IMR-90 (cell line): ENCODE measurements around the gene RFX4. TPM values are rescaled to one million over a fixed set of nuclear protein-coding genes. Genes with fewer than 3 reads are reported as not detected.

Experiments used
- ATAC-seq: fragments of 200-7000 bp; cut with Tn5 transposase; 2 replicates; pipeline ENCODE4 v1.9.1; 2020; ENCODE audit warnings: low read depth, mild to moderate bottlenecking, moderate library complexity
- BruUV-seq: library from RNA; stranded (reverse); fragments of 400-500 nt; replicated peaks from 2 replicates; lab custom pipeline; 2021; lab: Mats Ljungman, UMichigan
- CTCF ChIA-PET: fragments of 300-600 bp; formaldehyde crosslinking; extraction: SDS; loops from one replicate; lab custom pipeline; 2021; ENCODE audit warnings: antibody characterized with exemption; lab: Yijun Ruan, JAX
- POLR2A ChIA-PET: fragments of 300-600 bp; sonication (Branson Sonifier 250); formaldehyde crosslinking; loops from one replicate; lab custom pipeline; 2022; ENCODE audit warnings: antibody characterized with exemption; ENCODE audit not compliant: unreplicated experiment; lab: Charles Lee
- DNase-seq: peaks from one replicate; pipeline ENCODE4 v3.0.0; 2013
- H2AFZ ChIP-seq: replicated peaks from 2 replicates; pipeline ENCODE3; 2013; ENCODE audit warnings: low read length, mild to moderate bottlenecking; ENCODE audit not compliant: poor library complexity
- H2AK5ac ChIP-seq: 2 replicates; pipeline ENCODE4 v1.6.1; 2013; ENCODE audit warnings: low read depth, low read length, inconsistent platforms
- H2AK9ac ChIP-seq: replicated peaks from 2 replicates; pipeline ENCODE3; 2013; ENCODE audit warnings: mild to moderate bottlenecking, low read depth, low read length, moderate library complexity; ENCODE audit not compliant: poor library complexity
- H2BK120ac ChIP-seq: 2 replicates; pipeline ENCODE4 v1.6.1; 2013; ENCODE audit warnings: low read depth, low read length, inconsistent platforms
- H2BK15ac ChIP-seq: 3 replicates; pipeline ENCODE4 v1.6.1; 2013; ENCODE audit warnings: low read depth, low read length, inconsistent platforms
- H2BK20ac ChIP-seq: 2 replicates; pipeline ENCODE4 v1.6.1; 2013; ENCODE audit warnings: low read depth, mild to moderate bottlenecking, inconsistent platforms, low read length, moderate library complexity
- H2BK5ac ChIP-seq: 2 replicates; pipeline ENCODE4 v1.6.1; 2013; ENCODE audit warnings: mild to moderate bottlenecking, low read depth, low read length, inconsistent platforms; ENCODE audit not compliant: poor library complexity, severe bottlenecking
- H3K14ac ChIP-seq: replicated peaks from 2 replicates; pipeline ENCODE4 v1.6.1; 2013; ENCODE audit warnings: low read depth, low read length, inconsistent platforms
- H3K18ac ChIP-seq: 2 replicates; pipeline ENCODE4 v1.6.1; 2013; ENCODE audit warnings: low read depth, low read length, control low read depth
- H3K23ac ChIP-seq: 2 replicates; pipeline ENCODE4 v1.6.1; 2013; ENCODE audit warnings: low read depth, low read length, inconsistent platforms
- H3K27ac ChIP-seq: 2 replicates; pipeline ENCODE4 v1.5.1; 2013; ENCODE audit warnings: mild to moderate bottlenecking, control low read depth, low read length; ENCODE audit not compliant: insufficient read depth
- H3K27me3 ChIP-seq: 2 replicates; pipeline ENCODE4 v1.6.1; 2013; ENCODE audit warnings: low read length; ENCODE audit not compliant: control insufficient read depth, insufficient read depth
- H3K36me3 ChIP-seq: 2 replicates; pipeline ENCODE4 v1.6.1; 2013; ENCODE audit warnings: low read length, mixed read lengths; ENCODE audit not compliant: control insufficient read depth, insufficient read depth
- H3K4ac ChIP-seq: 2 replicates; pipeline ENCODE4 v1.6.1; 2013; ENCODE audit warnings: low read depth, low read length, inconsistent platforms
- H3K4me1 ChIP-seq: 2 replicates; pipeline ENCODE4 v1.6.1; 2013; ENCODE audit warnings: low read length, mixed read lengths; ENCODE audit not compliant: control insufficient read depth, insufficient read depth
- H3K4me2 ChIP-seq: 2 replicates; pipeline ENCODE4 v1.6.1; 2013; ENCODE audit warnings: low read depth, mild to moderate bottlenecking, control low read depth, low read length, moderate library complexity
- H3K4me3 ChIP-seq: 2 replicates; pipeline ENCODE4 v1.5.1; 2013; ENCODE audit warnings: low read depth, mild to moderate bottlenecking, control low read depth, low read length, moderate library complexity; ENCODE audit not compliant: insufficient read depth
- H3K56ac ChIP-seq: 2 replicates; pipeline ENCODE4 v1.6.1; 2013; ENCODE audit warnings: low read length, inconsistent platforms; ENCODE audit not compliant: insufficient read depth; ENCODE audit errors: extremely low read depth
- H3K79me1 ChIP-seq, 2 experiments: 2 replicates each; pipeline ENCODE4 v1.6.1; 2013; ENCODE audit warnings: low read length in 2 of 2, inconsistent platforms in 1 of 2, low read depth in 1 of 2
- H3K9ac ChIP-seq: 2 replicates; pipeline ENCODE4 v1.6.1; 2013; ENCODE audit warnings: low read depth, low read length, control low read depth
- H3K9me1 ChIP-seq: 2 replicates; pipeline ENCODE4 v1.6.1; 2013; ENCODE audit warnings: low read length, inconsistent platforms; ENCODE audit not compliant: insufficient read depth
- H3K9me3 ChIP-seq: 2 replicates; pipeline ENCODE4 v1.6.1; 2013; ENCODE audit warnings: low read length; ENCODE audit not compliant: control insufficient read depth, insufficient read depth
- H4K20me1 ChIP-seq: 2 replicates; pipeline ENCODE4 v1.6.1; 2013; ENCODE audit warnings: low read length, inconsistent platforms; ENCODE audit not compliant: insufficient read depth
- H4K5ac ChIP-seq: 2 replicates; pipeline ENCODE4 v1.6.1; 2013; ENCODE audit warnings: mild to moderate bottlenecking, low read depth, low read length, control low read depth
- H4K8ac ChIP-seq, 2 experiments: 2 replicates each; pipeline ENCODE4 v1.6.1; 2013; ENCODE audit warnings: low read depth in 2 of 2, low read length in 2 of 2, control low read depth in 1 of 2, inconsistent platforms in 1 of 2
- H4K91ac ChIP-seq: 2 replicates; pipeline ENCODE4 v1.6.1; 2013; ENCODE audit warnings: low read depth, low read length, inconsistent platforms; ENCODE audit not compliant: insufficient read depth
- CHD1 ChIP-seq: IDR thresholded peaks from 2 replicates; pipeline ENCODE4 v1.6.1; 2012; ENCODE audit warnings: low read depth, low read length, improper control_type of control experiment
- CTCF ChIP-seq: conservative IDR thresholded peaks from 2 replicates; pipeline ENCODE4 v1.5.1; 2012; ENCODE audit warnings: mild to moderate bottlenecking, low read depth, low read length, improper control_type of control experiment
- FOS ChIP-seq: fragments of 150-350 bp; IDR thresholded peaks from 2 replicates; pipeline ENCODE4 v1.6.1; 2016; ENCODE audit warnings: low read depth, low read length
- RCOR1 ChIP-seq: IDR thresholded peaks from 2 replicates; pipeline ENCODE4 v1.6.1; 2012; ENCODE audit warnings: mild to moderate bottlenecking, low read length, improper control_type of control experiment; ENCODE audit not compliant: insufficient replicate concordance
- WGBS, 2 experiments: methylation state at CpG; one replicate each; pipeline versions ENCODE4 v1.1.5 to v1.1.7; 2013; ENCODE audit warnings: missing lambda C conversion rate in 2 of 2; ENCODE audit not compliant: insufficient read length in 1 of 2; ENCODE audit errors: extremely low coverage in 2 of 2; 5-methylcytosine and 5-hydroxymethylcytosine counted together
- dilution Hi-C: fragments of 300-500 bp; cut with HindIII; formaldehyde crosslinking; loops from one replicate; pipeline ENCODE4 v1.14.3; 2018; ENCODE audit warnings: low sequenced_read_pairs; ENCODE audit not compliant: unreplicated experiment
- in situ Hi-C: fragments of 300-500 bp; cut with MboI; formaldehyde crosslinking; loops from 3 replicates; pipeline ENCODE4 v1.14.3; 2019; ENCODE audit warnings: low sequenced_read_pairs, inconsistent platforms, mixed read lengths
- intact Hi-C: fragments of 100-400 bp; cut with micrococcal nuclease; formaldehyde crosslinking; loops from 2 replicates; pipeline ENCODE4 v1.10.0; 2022
- polyA plus RNA-seq, 3 experiments: library from polyadenylated mRNA; depleted of rRNA; stranded (reverse); fragments of >200 nt; gene quantifications; 2 replicates each; pipeline ENCODE4 v1.2.3, GENCODE V29; 2012; ENCODE audit warnings: low replicate concordance in 1 of 3
- total RNA-seq: library from RNA; depleted of rRNA; stranded (reverse); fragments of >200 nt; gene quantifications from 2 replicates; pipeline ENCODE4 v1.2.3, GENCODE V29; 2012

Gene RFX4
- total and polyA plus RNA-seq, 2 of the 4 experiments (the other 2 are of a cell fraction) = not detected

GRCh38 chr12:106585521-106586277 lies 2.9 kb downstream of the RFX4 start:
- H2BK5ac ChIP-seq = no peak overlapping the region
- peaks cover 80% of the 10 kb centered on the region for H3K27me3 ChIP-seq
- H4K5ac ChIP-seq = no peak overlapping the region
- no peaks in the 10 kb centered on the region for H4K20me1 ChIP-seq
- H3K9ac ChIP-seq = no peak overlapping the region
- in situ Hi-C loops = no loop called here
- intact Hi-C loops = loop anchor here (10.0 kb wide), 2 partner anchors 171 to 259 kb away; no protein-coding TSS in a partner anchor
- ChIA-PET CTCF (interaction anchor here (0.6 kb wide), 1 partner anchor 11 kb away, joined by 3 read pairs; no protein-coding TSS in a partner anchor), POLR2A (no interaction called here)
- H2BK20ac ChIP-seq = no peak overlapping the region
- no peak overlapping the region for H2AK9ac ChIP-seq
- H3K79me1 ChIP-seq = no peaks in the 10 kb centered on the region
- no peak overlapping the region for H3K56ac ChIP-seq
- H4K91ac ChIP-seq = no peak overlapping the region
- no peak for ATAC-seq
- H3K23ac ChIP-seq = no peak overlapping the region
- H3K18ac ChIP-seq = no peak overlapping the region
- H3K9me1 ChIP-seq = no peaks in the 10 kb centered on the region
- H2BK15ac ChIP-seq = no peak overlapping the region
- no TSS peak for BruUV-seq
- TF ChIP-seq CHD1 = no peak
- no peak for TF ChIP-seq FOS
- TF ChIP-seq CTCF = no peak
- TF ChIP-seq RCOR1 = no peak
- H2AFZ ChIP-seq = no peak overlapping the region
- WGBS, 2 experiments = 3% methylated on average over 46 of the region's 63 CpGs; no CpG with 5 or more reads in 1 of the 2 experiments
- no peak overlapping the region for H3K4me3 ChIP-seq
- no peaks in the 10 kb centered on the region; the same call in 1 of the 2 replicates for H3K4me1 ChIP-seq
- no peak overlapping the region for H3K4ac ChIP-seq
- no peak overlapping the region for H3K27ac ChIP-seq
- dilution Hi-C loops = no loop called here
- no peak overlapping the region for H2AK5ac ChIP-seq
- DNase-seq = no peak
- H4K8ac ChIP-seq = no peak overlapping the region
- H2BK120ac ChIP-seq = no peak overlapping the region
- H3K9me3 ChIP-seq = no peaks in the 10 kb centered on the region
- no peak overlapping the region for H3K14ac ChIP-seq
- H3K4me2 ChIP-seq = no peak overlapping the region
- H3K36me3 ChIP-seq = no peaks in the 10 kb centered on the region
